ENCODE measurements around the gene SHISA6.

SHISA6 gene

DNA sequence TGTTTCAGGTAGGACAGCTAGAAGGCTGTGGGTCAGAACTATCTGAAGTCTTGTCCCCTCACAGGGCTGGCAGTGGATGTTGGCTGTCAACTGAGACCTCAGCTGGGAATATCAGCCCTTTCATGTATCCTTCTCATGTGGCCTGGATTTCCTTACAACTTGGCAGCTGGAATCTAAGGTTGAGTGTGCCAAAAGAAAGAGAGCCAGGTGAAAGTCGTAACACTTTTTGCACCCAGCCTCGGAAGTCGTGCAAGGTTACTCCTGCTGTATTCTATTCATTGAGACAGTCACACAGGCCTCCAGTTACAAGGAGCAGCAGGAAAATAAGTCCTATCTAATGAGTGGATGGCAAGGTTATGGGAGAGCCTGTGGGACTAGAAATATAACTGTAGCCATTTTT, 304.7 kb downstream of the SHISA6 start:
- no peak for DNase-seq

DNA sequence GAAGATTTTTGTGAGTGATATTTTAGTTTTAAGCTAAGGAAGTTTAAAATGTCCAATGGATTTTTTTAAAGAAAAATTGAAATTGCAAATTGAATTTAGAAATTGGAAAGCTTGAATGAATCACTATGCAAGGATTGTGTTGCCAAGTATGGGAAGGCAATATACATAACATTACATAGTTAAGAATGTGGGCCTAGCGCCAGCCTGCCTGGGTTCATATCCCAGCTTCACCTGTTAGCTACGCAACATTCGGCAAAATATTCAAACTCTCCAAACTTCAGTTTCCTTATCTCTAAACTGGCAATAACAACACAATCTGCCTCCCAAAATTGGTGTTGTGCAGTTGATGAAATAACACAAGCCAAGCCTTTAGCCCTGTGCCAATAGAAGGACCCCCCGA, 306.8 kb downstream of the SHISA6 start:
- DNase-seq, result no peak

DNA sequence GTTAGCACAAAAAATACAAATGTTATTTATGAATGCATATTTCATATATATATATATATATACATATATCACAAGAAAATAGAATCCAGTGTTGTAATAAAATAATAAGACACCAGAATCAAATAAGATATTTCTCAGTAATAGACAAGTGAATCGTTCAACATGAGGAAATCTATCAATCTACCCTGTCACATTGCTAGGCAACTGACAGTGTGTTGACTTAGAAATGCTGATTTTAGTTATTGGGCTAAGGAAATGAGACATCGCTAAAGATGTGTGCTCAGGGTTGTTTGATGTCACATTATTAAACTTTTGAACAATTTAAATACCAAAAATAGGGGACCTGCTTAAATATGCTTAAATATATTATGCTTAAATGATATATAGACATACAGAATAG, 307.4 kb downstream of the SHISA6 start:
- DNase-seq, result no peak

DNA sequence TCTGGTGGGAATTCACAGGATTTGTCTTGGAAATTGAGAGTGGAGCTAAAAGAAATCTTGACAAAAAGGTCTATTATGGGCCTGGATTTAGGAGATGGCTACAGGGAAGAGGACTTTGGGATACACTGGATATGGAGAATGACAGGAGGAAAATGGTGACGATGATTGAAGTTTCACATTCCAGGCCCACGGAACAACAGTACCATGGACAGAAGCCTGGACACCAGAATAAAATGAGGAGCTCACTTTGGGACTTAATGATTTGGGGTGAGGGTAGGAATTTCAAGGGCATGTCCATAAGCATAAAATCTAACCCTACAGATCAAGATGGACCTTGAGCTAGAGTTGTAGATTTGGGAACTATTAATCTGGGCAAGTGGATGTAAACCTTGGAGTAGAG, 309.4 kb downstream of the SHISA6 start:
- no peak for DNase-seq

DNA sequence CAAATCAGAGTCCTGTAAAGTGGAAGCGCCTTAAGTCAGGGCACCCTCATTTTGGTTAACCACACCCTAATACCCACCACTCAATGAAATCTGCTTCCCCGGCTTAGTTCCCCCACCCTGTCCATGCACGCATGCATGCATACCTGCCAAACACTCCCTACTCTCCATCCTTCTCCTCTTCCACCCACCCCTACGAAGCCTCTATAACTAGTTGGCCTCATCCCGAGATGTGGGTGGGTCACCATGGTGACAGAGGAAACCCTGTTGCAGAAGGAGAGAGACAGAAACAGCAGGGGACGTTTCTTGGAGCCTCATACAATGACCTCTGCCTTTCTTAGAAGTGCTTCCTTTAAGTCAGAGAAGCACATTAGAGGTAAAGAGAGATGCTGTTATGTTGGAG, 310.4 kb downstream of the SHISA6 start:
- no peak for DNase-seq

DNA sequence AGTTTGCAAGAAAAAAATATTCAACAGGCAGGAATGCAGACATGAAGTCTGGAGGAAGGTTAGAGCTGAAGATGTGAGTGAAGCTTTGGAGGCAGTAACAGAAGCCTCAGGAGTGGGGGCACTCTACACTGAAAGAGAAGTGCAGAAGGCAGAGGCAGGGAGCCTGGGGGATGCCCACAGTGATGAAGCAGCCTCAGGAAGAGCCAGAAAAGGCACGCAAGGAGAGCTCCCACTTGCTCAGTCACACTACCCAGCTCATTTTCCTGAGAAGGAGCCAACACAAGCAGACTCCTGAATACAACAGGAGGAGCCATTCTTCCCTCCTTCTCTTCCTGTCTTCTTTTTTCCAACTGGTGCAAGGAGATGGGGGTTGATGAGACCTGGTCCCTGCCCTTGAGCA, 312.1 kb downstream of the SHISA6 start:
- DNase-seq, result no peak

DNA sequence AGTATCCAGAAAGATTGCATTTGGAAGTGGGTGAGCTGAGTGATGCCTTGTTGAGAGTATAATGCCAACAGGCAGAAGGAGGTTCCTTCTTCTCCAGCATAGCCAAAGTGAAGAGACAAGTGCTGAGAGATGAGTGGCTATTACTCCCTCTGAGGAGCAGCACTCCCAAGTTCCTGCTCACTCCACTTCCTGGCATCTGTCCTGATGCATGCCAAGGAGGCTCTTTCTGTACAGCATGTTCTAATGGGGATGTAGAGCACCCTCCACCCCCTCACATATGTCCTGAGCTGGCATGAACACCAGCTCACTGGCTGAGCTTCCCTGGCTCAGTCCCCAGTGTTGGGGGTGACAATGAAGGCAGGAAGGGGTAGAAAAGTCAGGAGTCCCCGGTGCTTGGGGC, 313.0 kb downstream of the SHISA6 start:
- DNase-seq, result no peak

DNA sequence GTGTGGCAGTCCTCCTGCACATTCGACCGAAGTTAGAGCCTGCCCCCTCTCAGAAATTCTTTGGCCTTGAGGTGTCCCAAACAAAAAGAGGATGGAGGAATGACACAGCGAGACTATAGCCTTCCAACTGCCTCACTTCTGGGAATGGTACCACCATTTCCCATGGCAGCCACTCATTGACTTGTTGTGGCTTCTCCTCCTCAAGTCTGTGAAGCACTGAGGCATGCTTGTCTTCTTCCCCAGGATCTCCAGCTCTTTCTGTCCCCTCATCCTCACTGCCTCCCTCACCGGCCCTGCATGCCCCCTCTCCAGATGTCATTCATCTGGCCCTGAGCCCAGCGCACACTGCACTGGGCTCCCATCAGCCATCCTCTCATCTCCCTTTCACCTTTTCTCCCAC, 313.5 kb downstream of the SHISA6 start:
- no peak for DNase-seq

DNA sequence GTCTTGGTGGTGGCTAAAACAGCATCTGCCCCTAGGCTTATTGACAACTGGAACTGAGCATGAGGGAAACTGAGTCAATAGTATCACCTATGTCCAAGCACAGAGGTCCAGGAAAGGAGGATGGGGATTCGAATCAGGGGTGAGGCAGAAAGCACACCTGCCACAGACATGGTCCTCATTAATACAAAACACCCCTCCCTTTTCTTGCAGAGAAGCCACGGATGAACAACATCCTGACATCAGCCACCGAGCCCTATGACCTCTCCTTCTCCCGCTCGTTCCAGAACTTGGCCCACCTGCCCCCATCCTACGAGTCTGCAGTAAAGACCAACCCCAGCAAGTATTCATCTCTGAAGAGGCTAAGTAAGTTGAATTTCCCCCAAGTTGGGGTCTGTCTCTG, 314.5 kb downstream of the SHISA6 start:
- DNase-seq, result no peak

DNA sequence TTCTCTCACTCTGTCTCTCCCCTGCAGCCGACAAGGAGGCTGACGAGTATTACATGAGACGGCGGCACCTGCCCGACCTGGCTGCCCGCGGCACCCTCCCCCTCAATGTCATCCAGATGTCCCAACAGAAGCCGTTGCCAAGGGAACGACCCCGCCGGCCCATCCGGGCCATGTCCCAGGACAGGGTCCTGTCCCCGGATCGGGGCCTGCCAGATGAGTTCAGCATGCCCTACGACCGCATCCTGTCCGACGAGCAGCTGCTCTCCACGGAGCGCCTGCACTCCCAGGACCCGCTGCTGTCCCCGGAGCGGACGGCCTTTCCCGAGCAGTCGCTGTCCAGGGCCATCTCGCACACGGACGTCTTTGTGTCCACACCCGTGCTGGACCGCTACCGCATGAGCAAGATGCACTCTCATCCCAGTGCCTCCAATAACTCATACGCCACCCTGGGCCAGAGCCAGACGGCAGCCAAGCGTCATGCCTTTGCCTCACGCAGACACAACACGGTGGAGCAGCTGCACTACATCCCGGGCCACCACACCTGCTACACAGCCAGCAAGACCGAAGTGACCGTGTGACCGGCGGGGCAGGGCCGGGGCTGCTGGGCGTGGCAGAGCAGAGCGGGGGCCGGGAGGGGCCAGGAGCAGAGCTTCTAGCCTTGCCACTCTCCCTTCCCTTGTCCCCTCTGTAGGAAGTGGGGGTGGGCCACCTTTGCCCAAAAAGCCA, 316.9 kb downstream of the SHISA6 start:
- no peak for DNase-seq

DNA sequence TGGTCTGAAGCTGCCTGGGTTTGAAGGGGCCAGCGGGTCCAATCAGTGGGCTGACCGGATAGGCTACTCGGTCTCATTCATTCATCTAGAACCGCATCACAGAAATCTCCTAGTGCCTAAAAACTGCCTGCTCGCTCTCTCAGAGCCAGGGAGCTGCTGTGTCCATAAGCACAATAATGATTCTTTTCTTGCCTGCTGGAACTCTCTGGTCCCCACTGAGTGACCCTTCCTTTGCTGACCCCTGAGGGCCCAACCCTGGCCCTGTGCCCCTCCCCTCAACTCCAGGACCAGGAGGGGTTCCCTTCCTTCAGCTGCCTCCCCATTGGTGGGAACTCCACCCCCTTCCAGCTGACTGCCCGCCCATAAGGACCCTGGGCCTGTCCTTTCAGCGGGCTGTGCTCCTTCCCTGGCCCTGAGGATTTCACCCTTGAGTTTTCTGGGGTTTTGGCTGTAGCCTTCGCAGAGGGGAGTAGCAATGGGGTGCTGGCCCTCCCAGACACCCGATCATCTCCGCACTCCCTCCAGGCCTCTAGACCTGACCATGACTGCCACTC, 317.7 kb downstream of the SHISA6 start:
- no peak for DNase-seq

DNA sequence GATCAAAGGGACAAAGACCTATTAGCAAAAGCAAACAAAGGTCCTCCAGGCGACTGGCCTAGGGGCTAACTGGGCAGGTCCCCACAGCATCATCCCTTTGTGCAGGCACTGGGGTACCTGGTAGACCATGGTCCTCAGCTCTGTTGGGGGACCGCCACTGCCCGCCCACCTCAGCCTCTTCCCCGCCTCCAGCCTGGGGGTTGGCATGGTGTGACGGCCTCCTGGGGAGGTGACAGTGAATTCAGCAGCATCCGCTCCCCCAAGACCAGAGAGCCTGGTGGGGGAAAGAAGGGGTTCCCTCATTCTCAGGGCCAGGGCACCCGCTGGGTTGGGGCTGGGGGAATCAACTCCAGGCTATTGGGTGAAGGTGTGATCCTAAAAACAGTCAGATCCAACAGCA, 318.6 kb downstream of the SHISA6 start:
- DNase-seq, result no peak

DNA sequence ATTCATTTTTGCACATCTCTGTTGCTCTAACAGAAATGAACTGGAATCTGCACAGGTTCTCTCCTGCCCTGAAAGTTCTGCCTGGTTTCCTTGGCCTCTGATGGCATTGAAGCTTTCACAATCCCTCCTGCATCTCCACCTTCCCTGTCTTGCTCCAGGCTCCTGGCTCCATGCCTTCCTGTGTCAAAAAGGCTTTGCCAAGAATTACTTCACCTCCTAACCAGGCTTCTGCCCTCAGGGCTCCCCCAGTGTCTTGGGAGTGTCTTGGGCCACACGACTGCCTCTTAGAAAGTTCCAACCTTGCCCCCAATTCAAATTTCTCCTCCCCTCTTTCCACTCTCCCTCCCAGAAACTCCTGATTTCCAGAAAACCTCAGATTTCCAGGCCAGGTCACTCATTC, 320.3 kb downstream of the SHISA6 start:
- DNase-seq, result no peak

DNA sequence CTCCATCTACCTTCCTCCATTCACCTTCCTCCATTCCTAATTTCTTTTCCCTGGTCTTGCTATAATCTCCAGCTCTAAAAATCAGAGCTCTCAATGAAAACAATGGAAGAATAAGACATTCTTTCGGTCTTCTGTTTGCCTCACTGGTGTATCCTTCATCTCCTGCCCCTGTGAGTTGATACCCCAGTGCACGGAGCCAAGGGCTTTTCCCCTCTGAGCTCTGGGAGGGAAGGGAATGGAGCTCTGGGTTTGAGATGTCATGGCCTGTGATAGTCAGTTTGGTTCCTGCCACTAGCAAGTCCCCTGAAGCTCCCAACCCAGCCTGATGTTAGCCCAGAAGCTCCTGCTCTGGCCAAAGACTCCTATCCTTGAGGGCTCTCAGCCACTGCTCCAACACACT, 320.7 kb downstream of the SHISA6 start:
- no peak for DNase-seq

DNA sequence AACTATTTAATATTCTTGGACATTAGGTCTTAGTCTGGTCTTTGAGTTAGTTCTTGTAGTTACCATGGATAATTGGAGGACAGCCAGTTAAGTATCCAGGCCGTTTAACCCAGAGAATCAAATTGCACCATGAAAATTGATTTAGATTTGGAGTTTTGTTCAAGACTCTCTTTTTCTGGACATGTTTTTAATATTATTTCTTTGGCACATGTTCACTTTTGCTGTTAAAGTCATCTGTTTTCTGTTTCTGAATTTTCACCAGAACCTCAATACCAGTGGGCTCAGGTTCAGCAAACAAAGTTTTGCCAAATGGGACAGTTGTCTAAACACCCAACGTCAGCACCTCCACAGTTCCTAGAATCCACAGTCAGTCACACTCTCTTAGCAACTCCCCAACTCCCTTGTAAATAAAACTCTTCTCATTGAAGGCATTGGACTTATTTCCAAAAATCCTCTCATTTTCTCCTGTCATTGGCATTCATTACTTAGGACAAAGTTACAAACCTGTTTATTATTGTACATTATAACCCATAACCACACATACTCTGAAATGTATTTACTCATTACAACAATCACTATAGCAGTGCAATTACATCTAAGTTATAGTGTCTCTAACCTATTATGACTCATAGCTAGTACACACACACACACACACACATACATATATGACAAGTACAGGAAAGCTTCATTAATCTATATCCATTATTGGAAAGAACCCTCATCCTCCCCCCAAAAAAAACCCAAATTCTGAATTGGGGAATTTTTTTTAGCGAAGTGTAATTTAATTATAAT, 323.8 kb downstream of the SHISA6 start:
- DNase-seq, result no peak

DNA sequence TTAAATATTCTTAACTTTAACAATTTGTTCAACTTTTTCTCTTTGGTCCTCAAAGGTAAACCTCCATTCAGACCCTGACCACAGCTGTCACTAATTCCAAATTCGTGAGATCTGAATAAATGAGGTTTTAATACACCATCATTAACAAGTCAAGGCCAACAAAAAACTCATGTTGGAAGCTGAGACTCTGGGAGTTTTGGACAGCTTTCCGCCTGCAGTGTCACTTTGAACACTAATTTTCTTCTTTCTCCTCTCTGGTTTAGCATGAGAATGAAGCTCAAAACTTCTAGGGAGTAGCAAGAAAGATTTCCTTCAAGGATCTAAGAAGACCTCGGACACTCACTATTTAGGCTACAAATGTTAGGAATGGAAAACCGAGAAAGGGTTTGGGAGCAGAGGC, 324.6 kb downstream of the SHISA6 start:
- no peak for DNase-seq

DNA sequence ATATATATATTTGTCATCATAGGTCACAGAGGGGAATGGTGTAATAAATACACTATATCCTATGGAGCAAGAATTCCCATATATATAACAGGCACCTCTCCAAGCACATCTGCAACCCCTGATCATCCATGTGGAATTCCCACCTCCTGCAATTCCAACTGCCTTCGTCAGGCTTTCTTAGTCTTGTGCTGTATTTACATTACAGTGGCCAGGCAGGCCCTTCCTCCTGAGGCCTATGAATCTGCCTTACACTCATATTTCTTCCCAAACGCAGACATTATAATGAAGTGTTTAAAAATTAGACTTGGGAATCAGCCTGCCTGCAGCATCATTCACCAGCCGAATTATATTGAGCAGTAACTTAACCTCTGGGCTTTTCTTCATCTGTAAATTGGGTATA, 338.0 kb downstream of the SHISA6 start:
- no peak for DNase-seq

DNA sequence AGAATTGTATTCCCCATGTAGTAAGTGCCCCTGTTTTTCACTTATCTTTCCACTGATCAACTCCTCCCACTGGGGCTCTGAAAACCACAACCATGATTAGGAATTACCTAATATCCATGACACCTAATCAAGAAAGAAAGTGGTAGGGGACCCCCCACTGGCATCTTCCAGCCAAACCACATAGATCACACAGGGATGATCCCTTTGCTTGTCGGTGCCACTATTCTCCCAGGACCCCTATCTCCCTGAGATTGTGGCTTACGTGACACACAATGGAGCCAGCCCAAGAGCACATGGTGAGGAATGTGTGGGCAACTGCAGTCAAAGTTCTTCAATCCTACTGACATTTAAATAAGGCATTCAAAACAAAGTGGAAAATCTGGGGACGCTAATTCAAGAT, 339.7 kb downstream of the SHISA6 start:
- DNase-seq, result no peak

DNA sequence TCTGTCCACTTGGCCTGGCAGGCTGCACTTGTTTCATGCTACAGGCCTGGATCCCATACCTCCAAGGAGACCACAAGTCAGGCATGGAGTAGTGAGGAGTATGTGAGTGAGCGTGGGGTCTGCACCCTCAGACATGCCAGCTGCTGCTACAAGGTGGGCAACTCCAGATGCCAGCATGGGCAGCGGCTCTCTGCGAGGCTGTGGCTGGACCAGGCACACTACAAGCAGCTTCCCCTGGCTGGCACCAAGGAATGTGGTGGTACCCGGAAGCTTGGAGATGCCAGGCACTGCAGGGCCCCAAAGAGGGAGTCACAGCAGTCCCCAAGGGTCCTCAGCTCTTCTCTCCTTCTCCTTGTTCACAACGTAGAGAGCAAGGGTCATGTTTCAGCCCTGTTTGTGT, 341.2 kb downstream of the SHISA6 start:
- no peak for DNase-seq

DNA sequence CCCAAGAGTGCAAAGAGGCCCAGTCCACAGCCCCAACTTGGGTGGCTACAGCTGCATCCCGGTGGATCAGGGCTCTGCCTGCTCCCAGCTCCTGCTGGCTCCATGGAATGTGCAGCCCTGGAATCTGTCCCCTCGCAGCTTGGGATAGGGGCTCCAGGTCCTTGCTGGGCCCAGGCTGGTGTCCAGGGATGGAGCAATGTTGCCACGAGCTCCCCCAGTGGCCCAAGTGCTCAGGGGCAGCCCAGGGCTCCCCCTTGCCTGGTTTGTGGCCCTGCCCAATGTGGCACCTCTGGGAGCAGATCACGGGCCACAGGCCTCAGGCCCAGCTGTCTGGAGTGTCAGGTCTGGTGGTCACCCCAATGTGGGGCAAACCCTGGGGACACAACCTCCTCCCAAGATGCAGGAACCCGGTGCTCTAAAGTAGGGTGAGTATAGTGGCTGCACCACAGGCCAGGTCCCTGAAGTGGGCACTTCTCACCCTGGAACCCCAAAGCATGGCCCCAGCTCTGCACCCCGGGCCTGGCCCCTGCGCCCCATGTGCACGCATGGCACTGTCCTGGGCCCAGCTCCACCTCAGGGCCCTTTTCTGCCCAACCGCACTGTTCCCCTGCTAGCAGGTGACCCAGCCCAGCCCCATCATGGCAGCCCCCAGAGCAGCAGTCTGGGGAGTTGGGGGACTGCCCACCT, 342.4 kb downstream of the SHISA6 start:
- DNase-seq, result no peak

DNA sequence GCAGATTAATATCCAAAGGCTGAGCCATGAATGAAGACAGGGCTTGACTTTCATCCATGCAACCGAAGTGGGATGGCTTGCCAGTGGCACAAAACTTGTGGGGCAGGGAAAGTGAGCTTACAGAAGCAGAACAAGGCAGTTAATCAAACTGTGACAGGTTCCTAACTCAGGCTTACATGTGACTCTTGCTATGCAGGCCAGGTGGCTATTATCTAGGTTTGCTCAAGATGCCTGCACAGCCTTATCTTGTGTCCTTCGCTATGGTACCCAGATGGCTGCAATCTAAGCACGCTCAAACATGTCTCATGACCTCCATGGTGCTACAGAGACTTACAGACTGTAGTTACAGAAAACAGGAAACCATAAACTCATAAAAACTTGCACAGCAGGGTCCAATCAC, 348.7 kb downstream of the SHISA6 start:
- DNase-seq, result no peak

DNA sequence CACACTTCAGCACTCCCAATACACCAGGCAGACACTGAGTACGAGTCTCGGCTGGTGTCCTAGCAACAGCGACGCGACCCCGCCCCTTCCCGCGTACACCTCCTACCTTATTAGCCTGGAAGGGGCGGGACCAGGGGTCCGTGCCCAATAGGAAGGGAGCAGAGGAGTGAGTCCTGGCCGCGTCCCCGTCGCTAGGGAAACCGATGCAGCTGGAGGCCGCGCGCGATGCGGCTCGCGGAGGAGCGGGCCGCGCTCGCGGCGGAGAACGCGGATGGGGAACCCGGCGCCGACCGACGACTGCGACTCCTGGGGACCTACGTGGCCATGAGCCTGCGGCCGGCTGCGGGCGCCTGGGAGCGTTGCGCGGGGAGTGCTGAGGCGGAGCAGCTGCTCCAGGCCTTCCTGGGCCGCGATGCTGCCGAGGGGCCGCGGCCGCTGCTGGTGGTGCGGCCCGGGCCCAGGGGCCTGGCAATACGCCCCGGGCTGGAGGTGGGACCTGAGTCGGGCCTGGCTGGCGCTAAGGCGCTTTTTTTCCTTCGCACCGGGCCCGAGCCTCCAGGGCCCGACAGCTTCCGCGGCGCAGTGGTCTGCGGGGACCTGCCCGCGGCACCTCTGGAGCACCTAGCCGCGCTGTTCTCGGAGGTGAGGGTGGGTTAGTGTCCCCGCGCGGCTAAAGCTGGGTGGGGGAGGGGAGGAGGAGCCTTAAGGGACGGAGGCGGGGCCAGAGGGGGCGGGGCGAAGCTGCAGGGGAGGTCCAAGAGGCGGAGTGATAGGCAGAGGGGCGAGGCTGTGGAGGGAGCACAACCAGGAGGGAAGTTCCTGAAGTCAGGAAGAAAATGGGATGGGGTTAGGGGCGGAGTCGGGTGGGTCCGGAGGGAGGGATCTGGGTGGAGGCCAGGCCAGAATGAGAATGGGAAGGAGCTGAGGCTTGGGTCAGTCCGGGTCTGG, 357.5 kb downstream of the SHISA6 start, which contains the start of gene DNAH9:
DNAH9 (plus strand) TSS at position 197 of the 948 bp plus-strand sequence; CDS start at position 226, 29 bp downstream.
- peak; percentile 69 for DNase-seq

Measured in fibroblast of skin of abdomen (primary cell).